ENCODE measurements around the gene ITGA7. TPM values are rescaled to one million over a fixed set of nuclear protein-coding genes. Genes with fewer than 3 reads are reported as not detected.

The ITGA7 gene
- total RNA-seq, result 0.08 TPM in 2 replicates

GRCh38 chr12:55707841-55708694, at the start of gene ITGA7:
TSS of gene ITGA7 (minus strand) at chr12:55707904. CDS start at chr12:55707682, 222 bp downstream.

GRCh38 chr12:55742719-55743405, 35.2 kb upstream of the ITGA7 start, which contains the start of gene GDF11:
TSS of gene GDF11 (plus strand) at chr12:55743122. CDS start at chr12:55743317, 195 bp downstream.

GRCh38 chr12:55728939-55729818, 21.5 kb upstream of the ITGA7 start, which contains the start of gene CD63:
TSS of gene CD63 (minus strand) at chr12:55729009. CDS start at chr12:55728341, 668 bp downstream.

GRCh38 chr12:55720071-55720564, 12.4 kb upstream of the ITGA7 start, which contains the start of gene RDH5:
TSS of gene RDH5 (plus strand) at chr12:55720393. CDS start at chr12:55721185, 792 bp downstream.

GRCh38 chr12:55715833-55716581, 8.3 kb upstream of the ITGA7 start, which contains the start of gene BLOC1S1:
TSS of gene BLOC1S1 (plus strand) at chr12:55716046. CDS start at chr12:55716052, 6 bp downstream.

GRCh38 chr12:55636853-55637252, 70.9 kb downstream of the ITGA7 start, which contains the start of gene OR10P1:
TSS of gene OR10P1 (plus strand) at chr12:55636892. CDS start at chr12:55636892, 0 bp downstream.

Other genes starting within 250 kb of the ITGA7 start
- not detected in 2 replicates for gene OR6C70, start 237.8 kb downstream of the ITGA7 start, total RNA-seq
- not detected in 2 replicates for gene OR6C68, start 215.5 kb downstream of the ITGA7 start, total RNA-seq
- gene OR6C4, start 158.3 kb downstream of the ITGA7 start, total RNA-seq, result not detected in 2 replicates
- not detected in 2 replicates for gene OR2AP1, start 135.4 kb downstream of the ITGA7 start, total RNA-seq
- gene OR10P1, start 71.0 kb downstream of the ITGA7 start, total RNA-seq, result not detected in 2 replicates
- 88.8 and 102 TPM in 2 replicates for gene BLOC1S1, start 8.1 kb upstream of the ITGA7 start, total RNA-seq
- 2.2 TPM in 1 of 2 replicates, not detected in the other for gene RDH5, start 12.5 kb upstream of the ITGA7 start, total RNA-seq
- 448 and 661 TPM in 2 replicates for gene CD63, start 21.1 kb upstream of the ITGA7 start, total RNA-seq
- gene GDF11, start 35.2 kb upstream of the ITGA7 start, total RNA-seq, result 3.0 and 3.8 TPM in 2 replicates
- 109 and 122 TPM in 2 replicates for gene SARNP, start 109.8 kb upstream of the ITGA7 start, total RNA-seq
- 47.1 and 59.0 TPM in 2 replicates for gene ORMDL2, start 110.1 kb upstream of the ITGA7 start, total RNA-seq
- 20.8 and 28.7 TPM in 2 replicates for gene DNAJC14, start 121.7 kb upstream of the ITGA7 start, total RNA-seq
- 3.8 and 8.1 TPM in 2 replicates for gene MMP19, start 135.0 kb upstream of the ITGA7 start, total RNA-seq
- 47.9 and 67.3 TPM in 2 replicates for gene PYM1, start 220.0 kb upstream of the ITGA7 start, total RNA-seq
- 157 and 232 TPM in 2 replicates for gene DGKA, start 223.3 kb upstream of the ITGA7 start, total RNA-seq